OCI-LY7 (cell line): ENCODE data around the gene NKAIN2.
"Not testable (repeated sequence)": the region's sequence is repeated elsewhere in the genome, so short reads cannot be mapped to it uniquely, and the experiment has no call there.

Source experiments
- CTCF ChIP-seq: fragments of 200-600 bp; sonication (generic); conservative IDR thresholded peaks from 2 replicates; pipeline ENCODE4 v1.5.1; 2014; ENCODE audit warnings: mild to moderate bottlenecking, antibody characterized with exemption, low read length, moderate library complexity, mixed read lengths
- EZH2phosphoT487 ChIP-seq: fragments of 200-600 bp; sonication (generic); IDR thresholded peaks from 2 replicates; pipeline ENCODE4 v1.6.1; 2018; ENCODE audit warnings: low read depth, borderline replicate concordance, mild to moderate bottlenecking, mixed run types, antibody characterized with exemption, low read length, moderate library complexity, mixed read lengths

GRCh38 chr6:124348339-124348738 lies 544.7 kb downstream of the NKAIN2 start:
- TF ChIP-seq CTCF, EZH2phosphoT487: not testable (repeated sequence)
